IPS-15b (cell line): ENCODE data around the gene ACAP3.

Experiments
- H3K27me3 ChIP-seq: one replicate; pipeline ENCODE4 v1.6.1; 2013; ENCODE audit warnings: low read length; ENCODE audit not compliant: control insufficient read depth, insufficient read depth
- H3K36me3 ChIP-seq: one replicate; pipeline ENCODE4 v1.6.1; 2013; ENCODE audit warnings: low read length; ENCODE audit not compliant: control insufficient read depth, insufficient read depth
- H3K4me1 ChIP-seq: one replicate; pipeline ENCODE4 v1.6.1; 2013; ENCODE audit warnings: mild to moderate bottlenecking, low read length; ENCODE audit not compliant: control insufficient read depth, insufficient read depth
- H3K4me3 ChIP-seq: one replicate; pipeline ENCODE4 v1.5.1; 2013; ENCODE audit warnings: low read depth, low read length
- H3K9ac ChIP-seq: one replicate; pipeline ENCODE4 v1.6.1; 2013; ENCODE audit warnings: low read depth, mild to moderate bottlenecking, low read length
- H3K9me3 ChIP-seq: one replicate; pipeline ENCODE4 v1.6.1; 2013; ENCODE audit warnings: mild to moderate bottlenecking, low read length; ENCODE audit not compliant: control insufficient read depth, insufficient read depth

ACAP3 gene

GRCh38 chr1:1349256-1350012, 41.7 kb upstream of the ACAP3 start, which contains the start of gene DVL1:
Gene DVL1, minus strand, starts transcription at chr1:1349418. Its CDS starts 353 bp downstream, at chr1:1349065.
- peak within 1 kb of the TSS; percentile 67 for H3K4me3 ChIP-seq
- peaks cover 2% of the 10 kb centered on the region for H3K4me1 ChIP-seq
- H3K36me3 ChIP-seq: no peaks in the 10 kb centered on the region
- no peaks in the 10 kb centered on the region for H3K9me3 ChIP-seq
- no peaks in the 10 kb centered on the region for H3K27me3 ChIP-seq
- H3K9ac ChIP-seq: peak within 1 kb of the TSS; percentile 73

- no peaks in the 10 kb centered on the region for H3K36me3 ChIP-seq
- H3K4me1 ChIP-seq: peaks cover 2% of the 10 kb centered on the region
Measured at GRCh38 chr1:1348420-1349255, 40.9 kb upstream of the ACAP3 start.

GRCh38 chr1:1347663-1348419, 40.1 kb upstream of the ACAP3 start:
- Histone ChIP-seq H3K27me3 (no peaks in the 10 kb centered on the region), H3K9me3 (no peaks in the 10 kb centered on the region), H3K9ac (peak overlapping the region; percentile 24), H3K4me3 (peak overlapping the region; percentile 52), H3K4me1 (peaks cover 2% of the 10 kb centered on the region), H3K36me3 (no peaks in the 10 kb centered on the region)

More at GRCh38 chr1:1348420-1349255, 40.9 kb upstream of the ACAP3 start:
- Histone ChIP-seq H3K27me3 (no peaks in the 10 kb centered on the region), H3K9me3 (no peaks in the 10 kb centered on the region), H3K9ac (peak overlapping the region; percentile 24), H3K4me3 (peak overlapping the region; percentile 52)

- H3K4me3 ChIP-seq: peak overlapping the region; percentile 52
- peaks cover 2% of the 10 kb centered on the region for H3K4me1 ChIP-seq
- no peak overlapping the region for H3K9ac ChIP-seq
Measured at GRCh38 chr1:1347026-1347595, 39.4 kb upstream of the ACAP3 start.

GRCh38 chr1:1346501-1346890, 38.8 kb upstream of the ACAP3 start:
- H3K36me3 ChIP-seq: peaks cover under 1% of the 10 kb centered on the region
- no peak overlapping the region for H3K4me3 ChIP-seq
- peaks cover 2% of the 10 kb centered on the region for H3K4me1 ChIP-seq
- H3K9ac ChIP-seq: no peak overlapping the region
- H3K27me3 ChIP-seq: no peaks in the 10 kb centered on the region
- no peaks in the 10 kb centered on the region for H3K9me3 ChIP-seq

More at GRCh38 chr1:1347026-1347595, 39.4 kb upstream of the ACAP3 start:
- no peaks in the 10 kb centered on the region for H3K27me3 ChIP-seq
- no peaks in the 10 kb centered on the region for H3K36me3 ChIP-seq
- H3K9me3 ChIP-seq: no peaks in the 10 kb centered on the region

- Histone ChIP-seq H3K4me3 (no peak overlapping the region), H3K9me3 (no peaks in the 10 kb centered on the region), H3K4me1 (peaks cover 2% of the 10 kb centered on the region), H3K36me3 (peaks cover 6% of the 10 kb centered on the region), H3K9ac (peak overlapping the region; percentile 54), H3K27me3 (no peaks in the 10 kb centered on the region)
Measured at GRCh38 chr1:1345860-1346500, 38.2 kb upstream of the ACAP3 start.

GRCh38 chr1:1345384-1345783, 37.7 kb upstream of the ACAP3 start:
- H3K9me3 ChIP-seq: no peaks in the 10 kb centered on the region
- H3K36me3 ChIP-seq: peaks cover 11% of the 10 kb centered on the region
- peaks cover 2% of the 10 kb centered on the region for H3K4me1 ChIP-seq
- no peak overlapping the region for H3K9ac ChIP-seq
- H3K4me3 ChIP-seq: no peak overlapping the region
- no peaks in the 10 kb centered on the region for H3K27me3 ChIP-seq

GRCh38 chr1:1344655-1345361, 37.1 kb upstream of the ACAP3 start:
- H3K9me3 ChIP-seq: no peaks in the 10 kb centered on the region
- peaks cover 2% of the 10 kb centered on the region for H3K4me1 ChIP-seq
- no peaks in the 10 kb centered on the region for H3K27me3 ChIP-seq
- H3K4me3 ChIP-seq: no peak overlapping the region
- H3K9ac ChIP-seq: no peak overlapping the region
- H3K36me3 ChIP-seq: peaks cover 11% of the 10 kb centered on the region

- Histone ChIP-seq H3K4me3 (no peak overlapping the region), H3K36me3 (peaks cover 16% of the 10 kb centered on the region), H3K27me3 (no peaks in the 10 kb centered on the region), H3K9me3 (no peaks in the 10 kb centered on the region), H3K9ac (no peak overlapping the region), H3K4me1 (peaks cover 2% of the 10 kb centered on the region)
Measured at GRCh38 chr1:1343811-1344421, 36.2 kb upstream of the ACAP3 start.

- Histone ChIP-seq H3K4me1 (no peaks in the 10 kb centered on the region), H3K9ac (no peak overlapping the region), H3K27me3 (no peaks in the 10 kb centered on the region), H3K4me3 (no peak overlapping the region), H3K9me3 (no peaks in the 10 kb centered on the region), H3K36me3 (peaks cover 26% of the 10 kb centered on the region)
Measured at GRCh38 chr1:1342584-1343115, 34.9 kb upstream of the ACAP3 start.
